ENCODE measurements around the gene POLA2.

DNA sequence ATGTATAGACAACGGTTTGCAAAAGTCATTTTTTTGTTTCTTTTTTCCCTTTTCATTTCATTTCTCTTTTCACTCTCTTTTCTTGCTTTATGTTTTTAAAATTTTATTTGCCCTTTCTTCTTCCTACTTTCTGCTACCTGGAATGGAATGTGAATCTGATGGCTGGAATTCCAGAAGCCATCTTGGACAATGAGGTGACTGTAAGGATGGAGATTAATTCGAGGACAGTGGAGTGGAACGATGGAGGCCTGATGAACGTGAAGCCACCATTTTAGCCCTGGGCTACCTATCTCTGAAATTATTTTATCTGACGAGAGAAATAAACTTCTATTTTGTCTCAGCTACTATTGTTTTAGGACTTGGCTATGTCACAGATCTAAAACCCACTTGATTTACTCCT is 2.8 kb upstream of the POLA2 start:
- TF ChIP-seq POLR2A (IDR thresholded peaks at IDR 0.05; ENCODE audit: low read depth, low read length) (no peak), POLR2AphosphoS5 (IDR thresholded peaks at IDR 0.05; ENCODE audit: low read depth, low read length) (no peak), TAF1 (IDR thresholded peaks at IDR 0.05; ENCODE audit: borderline replicate concordance, low read depth, low read length) (no peak)
